DMS153 treated with DMSO at 0.1 percent for 48 hours (cell line): ENCODE results near the gene IFT22.
"Not testable (repeated sequence)": the region's sequence is repeated elsewhere in the genome, so short reads cannot be mapped to it uniquely, and the experiment has no call there.

Experiments
- DNase-seq: peaks from one replicate; lab custom pipeline; 2025; ENCODE audit not compliant: unreplicated experiment; lab: John Stamatoyannopoulos, UW

The IFT22 gene

GRCh38 chr7:101315336-101315735 is 6.3 kb downstream of the IFT22 start:
- DNase-seq = no peak

- DNase-seq = peak; percentile 43
Observed at GRCh38 chr7:101308245-101309085, 13.1 kb downstream of the IFT22 start.

- no peak for DNase-seq
Observed at GRCh38 chr7:101306307-101306706, 15.3 kb downstream of the IFT22 start.

- no peak for DNase-seq
Observed at GRCh38 chr7:101303102-101303701, 18.4 kb downstream of the IFT22 start.

- no peak for DNase-seq
Observed at GRCh38 chr7:101302641-101303101, 18.9 kb downstream of the IFT22 start.

GRCh38 chr7:101300465-101301376 is 20.9 kb downstream of the IFT22 start:
- DNase-seq = no peak

GRCh38 chr7:101299511-101300464 is 21.8 kb downstream of the IFT22 start:
- DNase-seq = no peak

GRCh38 chr7:101294832-101295121 is 26.8 kb downstream of the IFT22 start:
- DNase-seq = no peak

GRCh38 chr7:101294039-101294831 is 27.4 kb downstream of the IFT22 start:
- DNase-seq = no peak

GRCh38 chr7:101293069-101294021 is 28.3 kb downstream of the IFT22 start:
- not testable (repeated sequence) for DNase-seq

- not testable (repeated sequence) for DNase-seq
Observed at GRCh38 chr7:101292566-101292965, 29.0 kb downstream of the IFT22 start.

- DNase-seq = peak; percentile 13
Observed at GRCh38 chr7:101290186-101291037, 31.2 kb downstream of the IFT22 start.

- DNase-seq = not testable (repeated sequence)
Observed at GRCh38 chr7:101289687-101290086, 31.9 kb downstream of the IFT22 start.

- DNase-seq = no peak
Observed at GRCh38 chr7:101288439-101288838, 33.2 kb downstream of the IFT22 start.

- no peak for DNase-seq
Observed at GRCh38 chr7:101287032-101287431, 34.6 kb downstream of the IFT22 start.

GRCh38 chr7:101285880-101286279 is 35.7 kb downstream of the IFT22 start:
- DNase-seq = not testable (repeated sequence)

GRCh38 chr7:101285171-101285570 is 36.4 kb downstream of the IFT22 start:
- DNase-seq = no peak

- not testable (repeated sequence) for DNase-seq
Observed at GRCh38 chr7:101280912-101281311, 40.7 kb downstream of the IFT22 start.
